HL-60/S4 treated with retinoic acid at 250 ng/mL for 4 days and 3 days (cell line): ENCODE data around the gene VASH1.

ENCODE experiments used
- in situ Hi-C: fragments of 300-500 bp; cut with MboI; formaldehyde crosslinking; loops from 2 replicates; pipeline ENCODE4 v1.7.0; 2022; ENCODE audit warnings: low sequenced_read_pairs

The VASH1 gene

GRCh38 chr14:76770521-76771436, 9.5 kb downstream of the VASH1 start:
- in situ Hi-C loops: no loop called here

- in situ Hi-C loops: no loop called here
Observed at GRCh38 chr14:76771437-76771980, 10.2 kb downstream of the VASH1 start.

GRCh38 chr14:76772300-76773187, 11.3 kb downstream of the VASH1 start:
- in situ Hi-C loops: no loop called here

- in situ Hi-C loops: no loop called here
Observed at GRCh38 chr14:76773188-76773885, 12.1 kb downstream of the VASH1 start.

GRCh38 chr14:76773956-76774820, 12.9 kb downstream of the VASH1 start:
- in situ Hi-C loops: no loop called here

- in situ Hi-C loops: no loop called here
Observed at GRCh38 chr14:76774821-76775694, 13.8 kb downstream of the VASH1 start.

- in situ Hi-C loops: no loop called here
Observed at GRCh38 chr14:76775695-76776427, 14.6 kb downstream of the VASH1 start.

- in situ Hi-C loops: no loop called here
Observed at GRCh38 chr14:76776428-76777251, 15.4 kb downstream of the VASH1 start.

GRCh38 chr14:76777721-76778120, 16.5 kb downstream of the VASH1 start:
- in situ Hi-C loops: no loop called here

GRCh38 chr14:76778546-76779215, 17.4 kb downstream of the VASH1 start:
- in situ Hi-C loops: no loop called here

- in situ Hi-C loops: no loop called here
Observed at GRCh38 chr14:76779221-76780057, 18.2 kb downstream of the VASH1 start.

- in situ Hi-C loops: no loop called here
Observed at GRCh38 chr14:76780058-76780345, 18.7 kb downstream of the VASH1 start.

- in situ Hi-C loops: no loop called here
Observed at GRCh38 chr14:76780360-76780759, 19.1 kb downstream of the VASH1 start.

GRCh38 chr14:76780875-76781647, 19.8 kb downstream of the VASH1 start:
- in situ Hi-C loops: no loop called here

GRCh38 chr14:76781648-76782051, 20.4 kb downstream of the VASH1 start:
- in situ Hi-C loops: no loop called here
